GM12874 (cell line): ENCODE results near the gene SUPT7L.

Experiments used
- CTCF ChIP-seq: IDR thresholded peaks from 2 replicates; pipeline ENCODE4 v1.5.1; 2011; ENCODE audit warnings: low read depth, mild to moderate bottlenecking, control low read depth, low read length, moderate library complexity; ENCODE audit not compliant: insufficient read depth

The SUPT7L gene

DNA sequence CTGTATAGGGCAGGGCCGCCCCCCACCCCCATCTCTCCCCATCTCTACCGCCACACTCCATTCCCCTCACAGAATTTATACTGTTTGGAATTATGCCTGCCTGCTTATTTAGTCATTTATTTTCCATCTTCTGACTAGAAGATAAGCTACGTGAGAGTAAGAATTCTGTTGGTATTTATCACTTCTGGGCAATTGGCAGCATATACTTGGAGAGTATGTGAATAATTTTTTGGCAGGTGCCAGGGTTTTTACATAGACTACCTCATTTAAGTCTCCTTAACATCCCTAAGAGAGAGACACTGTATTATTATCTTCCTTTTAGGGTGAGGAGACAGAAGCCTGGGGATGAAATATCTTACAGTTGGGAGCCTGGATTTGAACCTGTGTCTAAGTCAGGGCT is 45.3 kb upstream of the SUPT7L start:
- no peak for TF ChIP-seq CTCF

DNA sequence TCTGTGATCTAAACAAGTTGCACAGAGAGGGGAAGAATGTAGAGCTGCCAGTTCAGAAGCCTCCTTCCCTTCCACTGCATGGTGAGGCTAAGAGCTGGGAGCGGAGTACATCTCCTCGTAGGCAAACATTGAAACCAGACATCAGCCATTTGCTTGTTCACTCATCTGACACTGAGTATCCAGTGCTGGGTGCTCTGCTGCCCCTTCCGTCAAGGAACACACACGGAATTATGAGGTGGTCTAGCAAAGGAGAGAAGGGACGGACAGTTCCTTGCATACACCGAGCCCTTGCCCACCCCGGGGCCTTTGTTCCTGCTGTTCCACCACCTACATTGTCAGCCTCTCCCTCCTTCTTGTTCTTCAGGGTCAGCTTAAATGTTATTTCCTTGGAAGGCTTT is 44.8 kb upstream of the SUPT7L start:
- no peak for TF ChIP-seq CTCF

- no peak for TF ChIP-seq CTCF
Observed at GRCh38 chr2:27707462-27708256, 44.2 kb upstream of the SUPT7L start.

- TF ChIP-seq CTCF = no peak
Observed at GRCh38 chr2:27705851-27706622, 42.6 kb upstream of the SUPT7L start.

- no peak for TF ChIP-seq CTCF
Observed at GRCh38 chr2:27704342-27704876, 41.0 kb upstream of the SUPT7L start.

GRCh38 chr2:27703638-27704341 is 40.4 kb upstream of the SUPT7L start:
- TF ChIP-seq CTCF = peak; percentile 80

GRCh38 chr2:27702302-27702701 is 38.9 kb upstream of the SUPT7L start:
- TF ChIP-seq CTCF = no peak
